GM20000 (cell line): Measurements from ENCODE around the gene SNTG2.

Source experiments
- DNase-seq: peaks from one replicate; pipeline ENCODE4 v3.0.0; 2012; ENCODE audit warnings: low spot score
- CTCF ChIP-seq: IDR thresholded peaks from 2 replicates; pipeline ENCODE4 v1.5.1; 2012; ENCODE audit warnings: mild to moderate bottlenecking, control low read depth; ENCODE audit errors: extremely low read depth, missing control alignments

SNTG2 gene

GRCh38 chr2:920999-921398, 29.6 kb upstream of the SNTG2 start:
- TF ChIP-seq CTCF = no peak
- no peak for DNase-seq

GRCh38 chr2:922185-922584, 28.5 kb upstream of the SNTG2 start:
- DNase-seq = no peak
- TF ChIP-seq CTCF = no peak

GRCh38 chr2:923832-924601, 26.6 kb upstream of the SNTG2 start:
- TF ChIP-seq CTCF = no peak
- DNase-seq = no peak

- no peak for DNase-seq
- TF ChIP-seq CTCF = no peak
These were observed 25.9 kb upstream of the SNTG2 start for GRCh38 chr2:924701-925100.

GRCh38 chr2:925309-925708, 25.3 kb upstream of the SNTG2 start:
- DNase-seq = no peak
- no peak for TF ChIP-seq CTCF

GRCh38 chr2:925711-926110, 24.9 kb upstream of the SNTG2 start:
- no peak for DNase-seq
- TF ChIP-seq CTCF = no peak

- DNase-seq = no peak
- TF ChIP-seq CTCF = no peak
These were observed 24.3 kb upstream of the SNTG2 start for GRCh38 chr2:926259-926793.
